Spleen (tissue), 7 donors: ENCODE data around the gene DCPS.

Experiments
- POLR2AphosphoS5 ChIP-seq, 3 donors: sonication (generic); formaldehyde crosslinking; IDR thresholded peaks; one replicate each; pipeline ENCODE4 v1.5.1; 2017; ENCODE audit warnings: antibody characterized with exemption in 3 of 3
- TF ChIP-seq, protein P1 (sequence below), 11 experiments: fragments of 200-600 bp in 7 of 11; fragments of 450-650 bp in 4 of 11; sonication (generic) in 4 of 11; IDR thresholded peaks in 8 of 11; conservative IDR thresholded peaks in 3 of 11; 1 replicate in 7 of 11; 2 replicates in 4 of 11; pipeline versions ENCODE4 v1.4.0 to v1.8.0; 2016 to 2021; ENCODE audit warnings: antibody characterized with exemption in 11 of 11, inconsistent platforms in 4 of 11, mild to moderate bottlenecking in 1 of 11
- donor health status: DM: no; HTN: no; CAD: no; lungs with moderate emphysema.
- donor health status: DM: no; HTN: no; CAD: no.
- donor health status: DM: no; HTN: no; CAD: no.

DNA sequence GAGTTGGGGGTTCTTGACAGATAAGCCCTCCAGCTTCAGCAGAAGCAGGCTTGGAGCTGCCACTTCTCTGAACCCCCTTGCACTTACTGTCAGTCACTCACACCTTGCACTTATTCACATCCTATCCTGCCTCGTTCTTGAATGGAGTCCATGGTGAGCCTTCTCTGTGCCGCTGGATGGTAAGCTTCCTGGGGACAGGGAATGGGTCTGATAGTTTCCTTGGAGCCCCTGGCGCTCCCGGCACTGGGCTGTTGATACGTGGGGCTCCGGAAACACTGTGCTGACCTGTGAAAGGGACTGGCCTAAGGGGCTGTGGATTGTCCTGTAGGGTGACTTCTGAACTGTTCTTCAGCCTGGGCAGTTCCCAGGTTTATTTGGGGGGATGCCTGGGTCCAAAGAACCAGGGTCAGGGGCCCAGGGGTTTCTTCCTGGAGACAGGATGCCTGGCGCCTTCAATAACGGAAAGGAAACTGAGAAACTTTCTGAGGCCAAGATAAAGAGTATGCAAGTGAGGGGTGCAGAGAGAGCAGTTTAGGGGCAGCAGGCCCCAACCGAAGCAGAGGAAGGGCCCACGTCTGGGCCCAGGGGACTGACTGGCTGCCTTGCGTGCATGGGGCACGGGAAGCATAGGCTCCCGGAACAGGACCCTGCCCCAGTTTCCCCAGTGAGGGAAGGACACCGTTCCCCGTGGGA lies 50.9 kb downstream of the DCPS start:
- TF ChIP-seq, protein P1, sequence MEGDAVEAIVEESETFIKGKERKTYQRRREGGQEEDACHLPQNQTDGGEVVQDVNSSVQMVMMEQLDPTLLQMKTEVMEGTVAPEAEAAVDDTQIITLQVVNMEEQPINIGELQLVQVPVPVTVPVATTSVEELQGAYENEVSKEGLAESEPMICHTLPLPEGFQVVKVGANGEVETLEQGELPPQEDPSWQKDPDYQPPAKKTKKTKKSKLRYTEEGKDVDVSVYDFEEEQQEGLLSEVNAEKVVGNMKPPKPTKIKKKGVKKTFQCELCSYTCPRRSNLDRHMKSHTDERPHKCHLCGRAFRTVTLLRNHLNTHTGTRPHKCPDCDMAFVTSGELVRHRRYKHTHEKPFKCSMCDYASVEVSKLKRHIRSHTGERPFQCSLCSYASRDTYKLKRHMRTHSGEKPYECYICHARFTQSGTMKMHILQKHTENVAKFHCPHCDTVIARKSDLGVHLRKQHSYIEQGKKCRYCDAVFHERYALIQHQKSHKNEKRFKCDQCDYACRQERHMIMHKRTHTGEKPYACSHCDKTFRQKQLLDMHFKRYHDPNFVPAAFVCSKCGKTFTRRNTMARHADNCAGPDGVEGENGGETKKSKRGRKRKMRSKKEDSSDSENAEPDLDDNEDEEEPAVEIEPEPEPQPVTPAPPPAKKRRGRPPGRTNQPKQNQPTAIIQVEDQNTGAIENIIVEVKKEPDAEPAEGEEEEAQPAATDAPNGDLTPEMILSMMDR (IDR thresholded peaks at IDR 0.05 in 8 of 11, conservative IDR thresholded peaks at IDR 0.05 in 3 of 11) = no peak
- no peak for TF ChIP-seq POLR2AphosphoS5 (IDR thresholded peaks at IDR 0.05)
